Measurements from ENCODE around the gene KRT32.

Gene KRT32

GRCh38 chr17:41476866-41477815, 10.0 kb upstream of the KRT32 start:
- H3K36me3 ChIP-seq: no peaks in the 10 kb centered on the region
- H3K9ac ChIP-seq: no peak overlapping the region
- H3K9me3 ChIP-seq (replicated peaks in 1 of 11): peaks cover 1 to 10% (median 2%) of the 10 kb centered on the region in 11 experiments
- H3K4me1 ChIP-seq: peaks cover 0 to 13% (median 9%) of the 10 kb centered on the region in 10 experiments; a peak in 13 of 20 replicates
- no peaks in the 10 kb centered on the region for H3K27me3 ChIP-seq
- no peak overlapping the region for H3K4me3 ChIP-seq
- no peak overlapping the region for H3K27ac ChIP-seq
- no peaks in the 10 kb centered on the region for H4K20me1 ChIP-seq
- H3K4me2 ChIP-seq: no peak overlapping the region
- TF ChIP-seq Cebpa-rat (IDR thresholded peaks at IDR 0.05): no peak

GRCh38 chr17:41475421-41475820, 8.2 kb upstream of the KRT32 start:
- H3K4me3 ChIP-seq: no peak overlapping the region
- H3K36me3 ChIP-seq: no peaks in the 10 kb centered on the region
- H4K20me1 ChIP-seq: no peaks in the 10 kb centered on the region
- H3K9ac ChIP-seq: no peak overlapping the region
- no peak overlapping the region for H3K27ac ChIP-seq
- TF ChIP-seq Cebpa-rat (IDR thresholded peaks at IDR 0.05): no peak
- H3K4me2 ChIP-seq: no peak overlapping the region
- peaks cover 9 to 21% (median 14%) of the 10 kb centered on the region in 11 experiments for H3K9me3 ChIP-seq (replicated peaks in 1 of 11)
- no peaks in the 10 kb centered on the region for H3K27me3 ChIP-seq
- H3K4me1 ChIP-seq: peaks cover 0 to 11% (median 8%) of the 10 kb centered on the region in 10 experiments; a peak in 13 of 20 replicates

- H3K9ac ChIP-seq: no peak overlapping the region
- TF ChIP-seq Cebpa-rat (IDR thresholded peaks at IDR 0.05): no peak
Measured at GRCh38 chr17:41474863-41475262, 7.7 kb upstream of the KRT32 start.

GRCh38 chr17:41468346-41468745, 1.2 kb upstream of the KRT32 start:
- Histone ChIP-seq H3K9ac (no peak overlapping the region), H4K20me1 (no peaks in the 10 kb centered on the region), H3K4me3 (no peak overlapping the region), H3K4me1 (peaks cover 0 to 9% (median 0%) of the 10 kb centered on the region in 10 experiments; a peak in 2 of 20 replicates), H3K27me3 (no peaks in the 10 kb centered on the region), H3K9me3 (replicated peaks in 1 of 11) (peaks cover 13 to 43% (median 29%) of the 10 kb centered on the region in 11 experiments), H3K36me3 (no peaks in the 10 kb centered on the region), H3K4me2 (no peak overlapping the region), H3K27ac (no peak overlapping the region)
- TF ChIP-seq Cebpa-rat (IDR thresholded peaks at IDR 0.05): no peak

More at GRCh38 chr17:41474863-41475262, 7.7 kb upstream of the KRT32 start:
- H3K4me2 ChIP-seq: no peak overlapping the region
- peaks cover 9 to 21% (median 14%) of the 10 kb centered on the region in 11 experiments for H3K9me3 ChIP-seq (replicated peaks in 1 of 11)
- H4K20me1 ChIP-seq: no peaks in the 10 kb centered on the region
- H3K27me3 ChIP-seq: no peaks in the 10 kb centered on the region
- no peak overlapping the region for H3K4me3 ChIP-seq
- H3K4me1 ChIP-seq: peaks cover 0 to 6% (median 4%) of the 10 kb centered on the region in 10 experiments; a peak in 13 of 20 replicates
- H3K27ac ChIP-seq: no peak overlapping the region
- H3K36me3 ChIP-seq: no peaks in the 10 kb centered on the region

- no peak for TF ChIP-seq Cebpa-rat (IDR thresholded peaks at IDR 0.05)
- Histone ChIP-seq H3K27ac (no peak overlapping the region), H3K4me3 (no peak overlapping the region), H3K4me2 (no peak overlapping the region), H3K36me3 (no peaks in the 10 kb centered on the region), H3K4me1 (peaks cover 0 to 9% (median 0%) of the 10 kb centered on the region in 10 experiments; a peak in 2 of 20 replicates), H3K9ac (no peak overlapping the region), H3K9me3 (replicated peaks in 1 of 11) (peaks cover 13 to 38% (median 29%) of the 10 kb centered on the region in 11 experiments), H4K20me1 (no peaks in the 10 kb centered on the region), H3K27me3 (no peaks in the 10 kb centered on the region)
Measured at GRCh38 chr17:41467561-41467960, 375 bp upstream of the KRT32 start.

GRCh38 chr17:41464682-41465081, 2.5 kb downstream of the KRT32 start:
- no peaks in the 10 kb centered on the region for H3K36me3 ChIP-seq
- H3K4me3 ChIP-seq: no peak overlapping the region
- peaks cover 0 to 9% (median 0%) of the 10 kb centered on the region in 10 experiments; a peak in 2 of 20 replicates for H3K4me1 ChIP-seq
- no peak overlapping the region for H3K9ac ChIP-seq
- no peaks in the 10 kb centered on the region for H4K20me1 ChIP-seq
- no peak for TF ChIP-seq Cebpa-rat (IDR thresholded peaks at IDR 0.05)
- no peaks in the 10 kb centered on the region for H3K27me3 ChIP-seq
- H3K4me2 ChIP-seq: peak overlapping the region in 2 of 11 experiments; percentile 2 to 15; a peak in 2 of 22 replicates
- no peak overlapping the region for H3K27ac ChIP-seq
- H3K9me3 ChIP-seq (replicated peaks in 1 of 11): peaks cover 0 to 23% (median 16%) of the 10 kb centered on the region in 11 experiments; a peak in 16 of 22 replicates

GRCh38 chr17:41464173-41464572, 3.0 kb downstream of the KRT32 start:
- no peak overlapping the region for H3K4me3 ChIP-seq
- TF ChIP-seq Cebpa-rat (IDR thresholded peaks at IDR 0.05): no peak
- no peaks in the 10 kb centered on the region for H3K36me3 ChIP-seq
- H3K9me3 ChIP-seq (replicated peaks in 1 of 11): peaks cover 0 to 23% (median 16%) of the 10 kb centered on the region in 11 experiments; a peak in 16 of 22 replicates
- no peak overlapping the region for H3K9ac ChIP-seq
- peaks cover 0 to 9% (median 0%) of the 10 kb centered on the region in 10 experiments; a peak in 2 of 20 replicates for H3K4me1 ChIP-seq
- H3K27me3 ChIP-seq: no peaks in the 10 kb centered on the region
- H3K4me2 ChIP-seq: no peak overlapping the region
- H4K20me1 ChIP-seq: no peaks in the 10 kb centered on the region
- H3K27ac ChIP-seq: no peak overlapping the region

- no peak overlapping the region for H3K4me3 ChIP-seq
- peaks cover 0 to 9% (median 0%) of the 10 kb centered on the region in 10 experiments; a peak in 2 of 20 replicates for H3K4me1 ChIP-seq
- no peak overlapping the region for H3K4me2 ChIP-seq
- no peak for TF ChIP-seq Cebpa-rat (IDR thresholded peaks at IDR 0.05)
- H3K36me3 ChIP-seq: no peaks in the 10 kb centered on the region
- H3K27ac ChIP-seq: no peak overlapping the region
- peaks cover 0 to 21% (median 14%) of the 10 kb centered on the region in 11 experiments; a peak in 16 of 22 replicates for H3K9me3 ChIP-seq (replicated peaks in 1 of 11)
- H4K20me1 ChIP-seq: no peaks in the 10 kb centered on the region
- no peaks in the 10 kb centered on the region for H3K27me3 ChIP-seq
- H3K9ac ChIP-seq: no peak overlapping the region
Measured at GRCh38 chr17:41463746-41464145, 3.4 kb downstream of the KRT32 start.

GRCh38 chr17:41462705-41463104, 4.5 kb downstream of the KRT32 start:
- Histone ChIP-seq H3K4me1 (peaks cover 0 to 9% (median 0%) of the 10 kb centered on the region in 10 experiments; a peak in 2 of 20 replicates), H3K36me3 (no peaks in the 10 kb centered on the region), H3K9ac (no peak overlapping the region), H3K4me2 (no peak overlapping the region), H4K20me1 (no peaks in the 10 kb centered on the region), H3K4me3 (no peak overlapping the region), H3K9me3 (replicated peaks in 1 of 11) (peaks cover 0 to 10% (median 4%) of the 10 kb centered on the region in 11 experiments; a peak in 12 of 22 replicates), H3K27ac (no peak overlapping the region), H3K27me3 (no peaks in the 10 kb centered on the region)
- TF ChIP-seq Cebpa-rat (IDR thresholded peaks at IDR 0.05): no peak

Data from BLaER1 treated with 17β-estradiol and CSF1 and Interleukin-3, amounts not matched to agents 10 nM and 100 nM (cell line).